HepG2 (cell line): ENCODE results near the gene PLEKHS1.

Experiments used
- CEBPB ChIP-seq: IDR thresholded peaks from 2 replicates; pipeline ENCODE4 v1.6.1; 2011; ENCODE audit warnings: low read depth, low read length, improper control_type of control experiment, borderline replicate concordance
- ESRRA ChIP-seq: sonication (generic); formaldehyde crosslinking; IDR thresholded peaks from 2 replicates; pipeline ENCODE4 v1.5.1; 2020; ENCODE audit warnings: mild to moderate bottlenecking, low read depth, missing genetic modification reagents
- FOXP4 ChIP-seq: sonication (generic); formaldehyde crosslinking; IDR thresholded peaks from 2 replicates; pipeline ENCODE4 v1.4.0; 2020; ENCODE audit warnings: missing genetic modification reagents
- GATAD2A ChIP-seq: IDR thresholded peaks from 2 replicates; pipeline ENCODE4 v1.6.1; 2016
- HDAC6 ChIP-seq: fragments of 200-600 bp; sonication (generic); IDR thresholded peaks from 2 replicates; pipeline ENCODE4 v1.7.0; 2017; ENCODE audit warnings: mild to moderate bottlenecking, antibody characterized with exemption, low read length, low read depth
- NCOA2 ChIP-seq: sonication (generic); formaldehyde crosslinking; IDR thresholded peaks from 2 replicates; pipeline ENCODE4 v1.8.0; 2022; ENCODE audit warnings: inconsistent platforms
- RAD21 ChIP-seq: fragments of 450-650 bp; formaldehyde crosslinking; IDR thresholded peaks from 2 replicates; pipeline ENCODE4 v1.5.0; 2020; ENCODE audit warnings: mild to moderate bottlenecking
- SRF ChIP-seq: IDR thresholded peaks from 2 replicates; pipeline ENCODE4 v1.6.1; 2011; ENCODE audit warnings: mild to moderate bottlenecking, low read depth, low read length, moderate library complexity
- ZNF207 ChIP-seq: fragments of 450-650 bp; IDR thresholded peaks from 2 replicates; pipeline ENCODE4 v1.6.1; 2016; ENCODE audit warnings: antibody characterized with exemption, borderline replicate concordance
- TF ChIP-seq, protein P1 (sequence below): sonication (generic); formaldehyde crosslinking; IDR thresholded peaks from 2 replicates; pipeline ENCODE4 v1.4.0; 2020; ENCODE audit warnings: missing genetic modification reagents

- no peak for TF ChIP-seq NCOA2
- TF ChIP-seq, protein P1, sequence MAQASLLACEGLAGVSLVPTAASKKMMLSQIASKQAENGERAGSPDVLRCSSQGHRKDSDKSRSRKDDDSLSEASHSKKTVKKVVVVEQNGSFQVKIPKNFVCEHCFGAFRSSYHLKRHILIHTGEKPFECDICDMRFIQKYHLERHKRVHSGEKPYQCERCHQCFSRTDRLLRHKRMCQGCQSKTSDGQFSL (CRISPR knock-in tag), result no peak
- no peak for TF ChIP-seq SRF
- no peak for TF ChIP-seq ESRRA (CRISPR knock-in tag)
- no peak for TF ChIP-seq FOXP4 (CRISPR knock-in tag)
- no peak for TF ChIP-seq RAD21 (CRISPR knock-in tag)
- TF ChIP-seq CEBPB, result no peak
- no peak for TF ChIP-seq GATAD2A
- TF ChIP-seq HDAC6, result no peak
- no peak for TF ChIP-seq ZNF207
Observed at GRCh38 chr10:113791691-113792090, 40.2 kb downstream of the PLEKHS1 start.
